Right forelimb (tissue), 1 donor: ENCODE results near the gene CHAF1A.

Experiments
- DNase-seq: peaks from one replicate; pipeline ENCODE4 v3.0.0-alpha.2; 2018

The CHAF1A gene

GRCh38 chr19:4406626-4407025 lies 4.2 kb downstream of the CHAF1A start:
- DNase-seq, result no peak

- DNase-seq, result no peak
Measured at GRCh38 chr19:4409123-4409933, 6.9 kb downstream of the CHAF1A start.

- DNase-seq, result no peak
Measured at GRCh38 chr19:4413588-4413987, 11.1 kb downstream of the CHAF1A start.

- no peak for DNase-seq
Measured at GRCh38 chr19:4414144-4414799, 11.8 kb downstream of the CHAF1A start.

GRCh38 chr19:4414800-4415321 lies 12.4 kb downstream of the CHAF1A start:
- DNase-seq, result no peak

- DNase-seq, result no peak
Measured at GRCh38 chr19:4415352-4415751, 12.9 kb downstream of the CHAF1A start.

- DNase-seq, result no peak
Measured at GRCh38 chr19:4416268-4416667, 13.8 kb downstream of the CHAF1A start.

GRCh38 chr19:4423416-4424126 lies 21.1 kb downstream of the CHAF1A start:
- no peak for DNase-seq

- DNase-seq, result no peak
Measured at GRCh38 chr19:4425537-4425936, 23.1 kb downstream of the CHAF1A start.

GRCh38 chr19:4428326-4428975 lies 26.0 kb downstream of the CHAF1A start:
- DNase-seq, result no peak

- DNase-seq, result no peak
Measured at GRCh38 chr19:4429256-4429655, 26.8 kb downstream of the CHAF1A start.

GRCh38 chr19:4429771-4430171 lies 27.3 kb downstream of the CHAF1A start:
- no peak for DNase-seq

- DNase-seq, result no peak
Measured at GRCh38 chr19:4430760-4431159, 28.3 kb downstream of the CHAF1A start.

- no peak for DNase-seq
Measured at GRCh38 chr19:4431296-4431695, 28.9 kb downstream of the CHAF1A start.

- DNase-seq, result no peak
Measured at GRCh38 chr19:4431808-4432674, 29.6 kb downstream of the CHAF1A start.

GRCh38 chr19:4432918-4433506 lies 30.6 kb downstream of the CHAF1A start:
- no peak for DNase-seq

- DNase-seq, result no peak
Measured at GRCh38 chr19:4434391-4434790, 32.0 kb downstream of the CHAF1A start.

GRCh38 chr19:4436231-4436630 lies 33.8 kb downstream of the CHAF1A start:
- no peak for DNase-seq

- DNase-seq, result no peak
Measured at GRCh38 chr19:4437103-4437502, 34.7 kb downstream of the CHAF1A start.

- no peak for DNase-seq
Measured at GRCh38 chr19:4439243-4439642, 36.8 kb downstream of the CHAF1A start.

- DNase-seq, result no peak
Measured at GRCh38 chr19:4441994-4442818, 39.8 kb downstream of the CHAF1A start.
